ENCODE data around the gene TXN.
"Not testable (repeated sequence)": the region's sequence is repeated elsewhere in the genome, so short reads cannot be mapped to it uniquely, and the experiment has no call there.

Gene TXN

DNA sequence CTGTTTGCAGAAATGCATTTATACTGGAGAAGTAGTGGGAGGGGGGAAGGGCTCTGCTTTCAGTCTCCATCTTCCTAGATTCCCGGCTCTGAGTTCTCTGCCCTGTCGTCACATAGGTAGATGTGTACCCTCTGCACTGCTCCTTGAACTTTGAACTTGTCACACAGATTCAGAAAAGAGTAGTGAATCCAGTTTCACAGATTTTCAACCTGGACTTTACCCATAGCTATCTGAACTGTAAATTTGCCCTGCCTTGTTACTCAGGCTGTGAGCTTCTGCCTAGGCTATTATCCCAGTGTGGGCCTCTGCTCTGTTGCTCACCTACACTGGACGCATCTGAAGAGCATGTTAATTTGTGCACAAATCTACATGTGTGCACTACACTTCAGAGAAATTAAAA, 35.5 kb downstream of the TXN start:
- no peak for FAIRE-seq
- no peak for TF ChIP-seq SPI1 (IDR thresholded peaks at IDR 0.05; ENCODE audit: low read depth, low read length)
- TF ChIP-seq TAF1 (IDR thresholded peaks at IDR 0.05; ENCODE audit: low read depth, low read length) = no peak
- TF ChIP-seq POLR2AphosphoS5 (IDR thresholded peaks at IDR 0.05; ENCODE audit: low read depth, low read length) = no peak
- TF ChIP-seq POU2F2 (IDR thresholded peaks at IDR 0.05; ENCODE audit: low read depth, low read length) = no peak
- no peak for TF ChIP-seq POLR2A (IDR thresholded peaks at IDR 0.05; ENCODE audit: low read depth, low read length)
- no peak for TF ChIP-seq PAX5 (IDR thresholded peaks at IDR 0.05; ENCODE audit: insufficient read depth, low read length, severe bottlenecking)
- no peak for DNase-seq (ENCODE audit: insufficient read length, low spot score)

DNA sequence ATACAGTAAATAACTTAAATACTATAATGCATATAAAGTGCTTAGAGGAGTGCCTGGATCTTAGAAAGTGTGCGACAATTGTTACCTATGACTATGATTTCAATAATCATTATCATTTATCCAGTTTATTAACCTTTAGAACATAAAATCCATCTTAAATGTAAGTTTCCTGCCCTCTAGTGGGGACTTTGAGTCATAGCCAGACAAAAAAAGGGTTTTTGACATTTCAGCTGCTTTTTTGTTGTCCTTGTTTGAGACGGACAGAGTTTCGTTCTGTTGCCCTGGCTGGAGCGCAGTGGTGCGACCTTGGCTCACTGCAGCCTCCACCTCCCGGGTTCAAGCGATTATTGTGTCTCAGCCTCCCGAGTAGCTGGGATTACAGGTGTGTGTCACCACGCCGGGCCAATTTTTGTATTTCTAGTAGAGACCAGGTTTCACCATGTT, 38.6 kb downstream of the TXN start:
- peak; percentile 38 for FAIRE-seq
- DNase-seq (ENCODE audit: insufficient read length, low spot score) = no peak
- TF ChIP-seq POLR2AphosphoS5 (IDR thresholded peaks at IDR 0.05; ENCODE audit: low read depth, low read length) = no peak
- TF ChIP-seq TAF1 (IDR thresholded peaks at IDR 0.05; ENCODE audit: low read depth, low read length) = no peak
- no peak for TF ChIP-seq PAX5 (IDR thresholded peaks at IDR 0.05; ENCODE audit: insufficient read depth, low read length, severe bottlenecking)
- no peak for TF ChIP-seq SPI1 (IDR thresholded peaks at IDR 0.05; ENCODE audit: low read depth, low read length)
- no peak for TF ChIP-seq POLR2A (IDR thresholded peaks at IDR 0.05; ENCODE audit: low read depth, low read length)

DNA sequence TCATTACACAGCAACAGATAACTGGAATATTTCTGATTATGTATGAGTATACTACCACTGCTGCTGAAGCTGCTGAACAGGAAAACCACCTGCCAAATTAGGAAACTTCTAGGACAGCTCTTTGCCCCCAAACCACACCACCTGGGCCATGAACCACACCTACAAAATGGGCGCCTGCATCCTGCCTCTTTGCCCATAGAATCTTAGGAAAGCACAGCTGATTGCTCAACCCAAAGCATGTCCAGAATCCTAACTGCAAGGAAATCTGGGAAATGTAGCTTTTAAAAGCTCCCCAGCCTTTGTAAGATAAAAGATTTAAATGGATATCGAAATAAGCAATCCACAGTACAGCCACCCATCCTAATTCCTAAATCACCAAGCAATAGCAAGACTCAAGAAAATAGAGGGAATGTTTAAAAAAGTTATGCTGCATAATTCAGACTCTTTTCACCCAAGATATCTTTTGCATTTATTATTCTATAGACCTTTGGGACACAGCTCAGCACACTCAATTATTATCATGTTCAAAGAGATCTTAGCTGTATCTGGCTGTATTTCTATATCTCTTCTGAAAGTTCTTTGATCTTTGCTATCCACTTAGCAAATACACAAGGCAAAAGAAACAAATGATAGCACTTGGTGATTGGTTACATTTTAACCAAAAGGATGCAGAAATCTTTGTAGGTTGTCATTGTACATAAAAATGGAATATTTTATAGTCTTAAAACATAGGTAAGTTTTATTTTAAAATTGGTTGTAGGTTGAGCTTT, 41.5 kb downstream of the TXN start:
- FAIRE-seq (no peak), DNase-seq (ENCODE audit: insufficient read length, low spot score) (no peak)
- TF ChIP-seq SPI1 (IDR thresholded peaks at IDR 0.05; ENCODE audit: low read depth, low read length) (no peak), POLR2A (IDR thresholded peaks at IDR 0.05; ENCODE audit: low read depth, low read length) (no peak), POU2F2 (IDR thresholded peaks at IDR 0.05; ENCODE audit: low read depth, low read length) (no peak)

DNA sequence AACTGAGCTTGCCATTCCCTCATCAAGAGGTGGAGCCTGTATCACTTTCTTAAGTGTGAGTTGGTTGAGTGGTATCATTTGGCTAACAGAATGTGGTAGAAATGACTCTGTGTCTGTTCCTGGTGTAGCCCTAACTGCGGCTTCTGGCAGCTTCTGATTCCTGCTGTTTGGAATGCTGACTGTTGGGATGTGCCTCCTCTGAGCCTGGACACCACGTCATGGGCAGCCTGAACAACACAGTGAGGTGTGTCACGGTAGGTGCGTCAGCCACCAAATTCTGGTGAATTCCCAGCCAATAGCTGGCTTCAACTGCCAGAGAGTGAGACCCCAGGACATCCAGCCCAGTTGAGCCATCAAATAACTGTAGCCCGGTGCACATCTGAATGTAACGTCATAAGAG, 42.2 kb downstream of the TXN start:
- no peak for FAIRE-seq

DNA sequence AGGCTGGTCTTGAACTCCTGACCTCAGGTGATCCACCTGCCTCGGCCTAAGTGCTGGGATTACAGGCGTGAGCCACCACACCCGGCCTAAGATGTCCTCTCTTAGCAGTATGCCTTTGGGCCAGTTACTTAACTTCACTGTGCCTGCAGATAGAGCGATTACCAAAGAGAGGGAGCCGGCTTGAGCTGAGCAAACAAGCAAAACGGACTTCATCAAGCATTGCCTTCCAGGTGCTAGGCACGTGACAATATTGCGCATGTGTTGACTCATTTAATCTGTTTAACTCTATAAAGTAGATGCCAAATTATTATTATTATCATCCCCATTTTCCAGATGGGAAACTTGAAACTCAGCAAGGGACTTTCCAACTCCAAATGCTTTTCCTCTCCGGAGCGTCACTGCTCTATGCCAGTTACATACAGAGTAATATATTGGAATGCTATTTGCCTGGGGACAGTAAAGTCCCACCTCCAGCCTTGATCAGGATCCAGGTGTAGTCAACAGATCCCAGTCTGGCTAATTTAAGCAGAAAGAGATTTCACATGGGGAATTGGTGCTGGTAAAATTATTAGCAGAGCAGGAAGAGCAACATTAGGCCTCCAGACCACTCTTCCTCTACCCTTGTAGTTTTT, 42.8 kb downstream of the TXN start:
- DNase-seq (ENCODE audit: insufficient read length, low spot score) (no peak), FAIRE-seq (no peak)
- TF ChIP-seq TAF1 (IDR thresholded peaks at IDR 0.05; ENCODE audit: low read depth, low read length) (no peak), POLR2AphosphoS5 (IDR thresholded peaks at IDR 0.05; ENCODE audit: low read depth, low read length) (no peak), POLR2A (IDR thresholded peaks at IDR 0.05; ENCODE audit: low read depth, low read length) (no peak), SPI1 (IDR thresholded peaks at IDR 0.05; ENCODE audit: low read depth, low read length) (no peak), POU2F2 (IDR thresholded peaks at IDR 0.05; ENCODE audit: low read depth, low read length) (no peak), PAX5 (IDR thresholded peaks at IDR 0.05; ENCODE audit: insufficient read depth, low read length, severe bottlenecking) (no peak)

More for the DNA sequence above, 42.2 kb downstream of the TXN start:
- DNase-seq (ENCODE audit: insufficient read length, low spot score) = no peak
- TF ChIP-seq SPI1 (IDR thresholded peaks at IDR 0.05; ENCODE audit: low read depth, low read length) (no peak), TAF1 (IDR thresholded peaks at IDR 0.05; ENCODE audit: low read depth, low read length) (no peak), POLR2A (IDR thresholded peaks at IDR 0.05; ENCODE audit: low read depth, low read length) (no peak), PAX5 (IDR thresholded peaks at IDR 0.05; ENCODE audit: insufficient read depth, low read length, severe bottlenecking) (no peak), POU2F2 (IDR thresholded peaks at IDR 0.05; ENCODE audit: low read depth, low read length) (no peak), POLR2AphosphoS5 (IDR thresholded peaks at IDR 0.05; ENCODE audit: low read depth, low read length) (no peak)

DNA sequence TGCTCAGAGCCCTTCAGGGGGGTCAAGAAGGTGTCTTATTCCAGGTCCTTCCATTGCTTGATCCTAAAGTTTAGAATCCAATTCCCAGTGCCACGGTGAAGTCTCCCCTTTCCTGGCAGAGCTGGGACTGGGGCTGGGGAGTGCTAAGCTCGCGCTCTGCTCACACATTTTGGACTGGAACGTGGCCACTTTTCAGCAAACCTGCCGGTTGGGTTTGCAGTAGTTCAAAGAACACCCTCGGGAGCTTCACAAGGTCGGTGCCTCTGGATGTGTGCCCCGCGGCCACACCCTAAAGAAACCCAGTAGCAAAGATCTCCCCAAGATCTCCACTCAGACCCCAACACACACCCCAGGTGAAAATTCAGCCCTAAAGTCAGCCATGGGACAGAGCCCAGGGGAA, 48.3 kb downstream of the TXN start, which contains the start of gene C9orf152:
TSS of gene C9orf152 (minus strand) at position 129 of the 400 bp plus-strand sequence. CDS start 580 bp downstream, outside the sequence.
- no peak for TF ChIP-seq TAF1 (IDR thresholded peaks at IDR 0.05; ENCODE audit: low read depth, low read length)
- TF ChIP-seq POU2F2 (IDR thresholded peaks at IDR 0.05; ENCODE audit: low read depth, low read length) = no peak
- TF ChIP-seq PAX5 (IDR thresholded peaks at IDR 0.05; ENCODE audit: insufficient read depth, low read length, severe bottlenecking) = no peak
- DNase-seq (ENCODE audit: insufficient read length, low spot score) (no peak), FAIRE-seq (no peak)

DNA sequence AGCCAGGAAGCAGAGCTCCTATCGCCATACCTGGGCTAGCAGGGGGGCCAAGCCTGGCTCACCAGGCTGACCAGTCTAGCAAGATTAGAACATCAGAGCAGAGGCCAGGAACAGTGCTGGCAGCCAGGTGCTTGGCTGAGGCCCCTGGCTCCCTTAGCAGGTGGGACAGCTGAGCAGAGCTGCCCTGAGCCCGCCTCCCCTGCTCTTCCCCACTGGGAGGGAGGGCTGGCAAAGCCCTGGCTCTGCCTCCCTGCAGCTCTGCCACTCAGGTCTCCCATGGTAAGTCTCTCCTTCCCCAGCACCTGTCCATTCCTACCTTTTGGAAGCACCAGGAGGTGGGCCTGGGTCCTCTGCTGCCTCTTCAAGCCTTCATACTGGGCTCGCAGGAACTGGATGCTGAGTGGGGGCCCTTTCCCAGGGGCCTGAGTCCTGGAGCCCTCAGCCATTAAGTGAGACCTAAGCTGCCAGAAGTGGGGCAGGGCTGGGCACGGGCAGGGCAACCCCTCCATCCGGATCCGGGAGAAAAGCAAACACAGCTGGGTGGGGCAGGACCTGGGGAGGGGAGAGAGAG, 49.2 kb downstream of the TXN start:
- FAIRE-seq (no peak), DNase-seq (ENCODE audit: insufficient read length, low spot score) (no peak)
- TF ChIP-seq POU2F2 (IDR thresholded peaks at IDR 0.05; ENCODE audit: low read depth, low read length) = no peak
- TF ChIP-seq PAX5 (IDR thresholded peaks at IDR 0.05; ENCODE audit: insufficient read depth, low read length, severe bottlenecking) = no peak
- TF ChIP-seq POLR2A (IDR thresholded peaks at IDR 0.05; ENCODE audit: low read depth, low read length) = no peak
- no peak for TF ChIP-seq SPI1 (IDR thresholded peaks at IDR 0.05; ENCODE audit: low read depth, low read length)

DNA sequence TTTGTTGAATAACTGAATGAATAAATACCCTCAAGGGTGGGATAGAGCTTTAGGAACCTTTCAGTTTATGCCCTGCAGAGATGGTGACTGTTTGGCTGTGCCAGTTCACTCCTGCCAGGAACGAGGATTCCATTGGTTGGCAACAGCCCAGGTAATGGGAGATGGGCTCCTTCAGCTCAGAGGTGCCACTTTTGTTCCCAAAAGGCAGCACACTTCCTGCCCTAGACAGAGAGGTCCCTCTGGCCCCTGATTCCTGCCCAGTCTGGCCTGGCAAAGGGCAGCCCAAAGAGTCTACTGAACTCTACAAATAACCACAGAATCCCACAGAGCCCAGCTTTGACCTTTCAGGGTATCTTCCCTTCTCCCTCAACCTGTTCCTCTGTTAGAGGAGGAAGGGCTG, 49.9 kb downstream of the TXN start:
- DNase-seq (ENCODE audit: insufficient read length, low spot score) = no peak
- TF ChIP-seq SPI1 (IDR thresholded peaks at IDR 0.05; ENCODE audit: low read depth, low read length) (no peak), TAF1 (IDR thresholded peaks at IDR 0.05; ENCODE audit: low read depth, low read length) (no peak), POLR2AphosphoS5 (IDR thresholded peaks at IDR 0.05; ENCODE audit: low read depth, low read length) (no peak), PAX5 (IDR thresholded peaks at IDR 0.05; ENCODE audit: insufficient read depth, low read length, severe bottlenecking) (no peak), POLR2A (IDR thresholded peaks at IDR 0.05; ENCODE audit: low read depth, low read length) (no peak), POU2F2 (IDR thresholded peaks at IDR 0.05; ENCODE audit: low read depth, low read length) (no peak)
- FAIRE-seq = no peak

DNA sequence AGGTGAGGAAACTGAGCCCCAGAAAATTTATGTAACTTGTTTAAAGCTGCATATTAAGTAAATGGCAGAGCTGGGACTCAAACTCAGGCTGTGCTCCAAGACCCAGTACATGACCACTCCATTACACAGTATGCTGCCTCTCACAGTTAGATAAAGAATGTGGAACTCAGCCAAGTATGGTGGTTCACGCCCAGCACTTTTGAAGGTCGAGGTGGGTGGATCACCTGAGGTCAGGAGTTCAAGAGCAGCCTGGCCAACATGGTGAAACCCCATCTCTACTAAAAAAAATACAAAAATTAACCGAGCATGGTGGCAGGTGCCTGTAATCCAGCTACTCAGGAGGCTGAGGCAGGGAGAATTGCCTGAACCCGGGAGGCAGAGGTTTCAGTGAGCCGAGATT, 50.7 kb downstream of the TXN start:
- not testable (repeated sequence) for FAIRE-seq

DNA sequence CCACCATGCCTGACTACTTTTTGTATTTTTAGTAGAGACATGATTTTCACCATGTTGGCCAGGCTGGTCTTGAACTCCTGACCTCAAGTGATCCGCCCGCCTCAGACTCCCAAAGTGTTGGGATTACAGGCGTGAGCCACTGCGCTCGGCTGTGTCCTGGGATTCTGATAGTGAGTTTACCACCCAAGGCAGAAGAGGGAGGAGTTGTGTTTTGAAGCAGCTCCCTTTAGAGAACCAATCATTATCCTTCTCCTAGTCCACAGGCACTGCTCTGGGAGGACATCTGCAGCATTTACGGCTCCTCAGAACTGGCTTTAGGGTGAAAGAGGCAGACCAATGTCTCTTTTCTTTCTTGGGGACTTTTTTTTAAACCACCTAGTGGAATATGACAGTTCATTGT, 54.1 kb downstream of the TXN start:
- DNase-seq (ENCODE audit: insufficient read length, low spot score) = no peak
- no peak for TF ChIP-seq POLR2A (IDR thresholded peaks at IDR 0.05; ENCODE audit: low read depth, low read length)
- no peak for TF ChIP-seq SPI1 (IDR thresholded peaks at IDR 0.05; ENCODE audit: low read depth, low read length)
- no peak for TF ChIP-seq PAX5 (IDR thresholded peaks at IDR 0.05; ENCODE audit: insufficient read depth, low read length, severe bottlenecking)
- TF ChIP-seq POU2F2 (IDR thresholded peaks at IDR 0.05; ENCODE audit: low read depth, low read length) = no peak
- TF ChIP-seq POLR2AphosphoS5 (IDR thresholded peaks at IDR 0.05; ENCODE audit: low read depth, low read length) = no peak
- TF ChIP-seq TAF1 (IDR thresholded peaks at IDR 0.05; ENCODE audit: low read depth, low read length) = no peak
- no peak for FAIRE-seq

More for the DNA sequence above, 50.7 kb downstream of the TXN start:
- DNase-seq (ENCODE audit: insufficient read length, low spot score) = not testable (repeated sequence)

Measured in GM12891 (cell line).